Measurements from ENCODE around the gene IQGAP3. TPM values are rescaled to one million over a fixed set of nuclear protein-coding genes. Genes with fewer than 3 reads are reported as not detected.

IQGAP3 gene
- total RNA-seq, 4 donors from 2014 or later: 0.06 to 1.1 (median 0.50) TPM; not detected in 1

- Histone ChIP-seq H3K4me1 (peaks cover 100% of the 10 kb centered on the region in 4 donors), H3K9me3 (no peaks in the 10 kb centered on the region), H3K27ac (replicated peaks in 1 of 4) (peak overlapping the region; percentile 98 to 100 (median 99)), H3K27me3 (no peaks in the 10 kb centered on the region), H3K36me3 (peaks cover 0 to 12% (median 6%) of the 10 kb centered on the region in 4 donors), H3K4me3 (peak overlapping the region; percentile 13 to 29 (median 24))
- intact Hi-C loops (cut with DNase I): no loop called here
- DNase-seq (ENCODE audit: extremely low spot score): no peak
- TF ChIP-seq CTCF (IDR thresholded peaks at IDR 0.05) (no peak), EP300 (IDR thresholded peaks at IDR 0.05) (no peak), POLR2A (IDR thresholded peaks at IDR 0.05; ENCODE audit: low read depth) (no peak), POLR2AphosphoS5 (IDR thresholded peaks at IDR 0.05) (no peak)
Observed at GRCh38 chr1:156493742-156494141, 78.6 kb downstream of the IQGAP3 start.

DNA sequence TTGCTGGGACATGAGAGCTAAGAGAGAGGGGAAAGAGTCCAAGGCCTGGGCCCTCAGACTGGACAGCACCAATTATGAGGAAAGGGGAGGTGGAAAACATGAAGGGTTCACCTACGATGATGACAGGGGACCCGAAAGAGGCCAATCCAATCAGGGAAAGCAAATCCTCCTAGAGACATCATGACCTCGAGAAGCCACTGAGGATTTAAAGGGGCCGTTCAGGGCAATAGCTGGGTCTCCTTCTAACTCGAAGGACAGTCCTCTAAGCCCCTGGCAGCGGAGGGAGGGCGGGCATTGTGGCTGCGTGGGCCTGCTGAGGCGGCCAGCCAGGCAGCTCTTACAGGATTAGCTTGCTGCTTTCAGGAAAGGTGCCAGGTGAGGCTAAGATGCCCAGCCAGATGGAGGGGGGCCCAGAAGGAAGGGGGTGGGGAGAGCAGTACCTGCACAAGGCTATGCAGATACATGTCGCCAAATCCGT is 79.2 kb downstream of the IQGAP3 start:
- TF ChIP-seq EP300 (IDR thresholded peaks at IDR 0.05): no peak
- TF ChIP-seq CTCF (IDR thresholded peaks at IDR 0.05): no peak
- no peak for TF ChIP-seq POLR2A (IDR thresholded peaks at IDR 0.05; ENCODE audit: low read depth)
- no peak for TF ChIP-seq POLR2AphosphoS5 (IDR thresholded peaks at IDR 0.05)
- Histone ChIP-seq H3K36me3 (peaks cover 0 to 17% (median 7%) of the 10 kb centered on the region in 4 donors), H3K4me1 (peaks cover 100% of the 10 kb centered on the region in 4 donors), H3K27me3 (no peaks in the 10 kb centered on the region), H3K9me3 (no peaks in the 10 kb centered on the region), H3K27ac (replicated peaks in 1 of 4) (peak overlapping the region; percentile 98 to 100 (median 99)), H3K4me3 (peak overlapping the region; percentile 13 to 29 (median 24))
- WGBS: 19% methylated on average over 11 of the region's 11 CpGs
- DNase-seq (ENCODE audit: extremely low spot score): no peak
- intact Hi-C loops (cut with DNase I): no loop called here

GRCh38 chr1:156492591-156493080 is 79.7 kb downstream of the IQGAP3 start:
- intact Hi-C loops (cut with DNase I): no loop called here
- Histone ChIP-seq H3K9me3 (no peaks in the 10 kb centered on the region), H3K4me1 (peaks cover 100% of the 10 kb centered on the region in 4 donors), H3K27me3 (no peaks in the 10 kb centered on the region), H3K27ac (replicated peaks in 1 of 4) (peak overlapping the region; percentile 98 to 100 (median 99)), H3K4me3 (peak overlapping the region; percentile 13 to 29 (median 24)), H3K36me3 (peaks cover 0 to 22% (median 7%) of the 10 kb centered on the region in 4 donors)
- TF ChIP-seq POLR2A (IDR thresholded peaks at IDR 0.05; ENCODE audit: low read depth): no peak
- no peak for TF ChIP-seq EP300 (IDR thresholded peaks at IDR 0.05)
- no peak for TF ChIP-seq CTCF (IDR thresholded peaks at IDR 0.05)
- TF ChIP-seq POLR2AphosphoS5 (IDR thresholded peaks at IDR 0.05): no peak
- 32% methylated on average over 7 of the region's 7 CpGs for WGBS
- DNase-seq (ENCODE audit: extremely low spot score): no peak

GRCh38 chr1:156492013-156492590 is 80.3 kb downstream of the IQGAP3 start:
- H3K4me3 ChIP-seq: peak overlapping the region in 3 of 4 donors; percentile 21 to 42 (median 27)

More at GRCh38 chr1:156492013-156492590, 80.3 kb downstream of the IQGAP3 start:
- TF ChIP-seq POLR2A (IDR thresholded peaks at IDR 0.05; ENCODE audit: low read depth) (no peak), CTCF (IDR thresholded peaks at IDR 0.05) (no peak), POLR2AphosphoS5 (IDR thresholded peaks at IDR 0.05) (no peak), EP300 (IDR thresholded peaks at IDR 0.05) (no peak)
- no peak for DNase-seq (ENCODE audit: extremely low spot score)
- Histone ChIP-seq H3K27me3 (no peaks in the 10 kb centered on the region), H3K27ac (replicated peaks in 1 of 4) (peak overlapping the region; percentile 98 to 100 (median 99)), H3K9me3 (no peaks in the 10 kb centered on the region), H3K4me1 (peaks cover 100% of the 10 kb centered on the region in 4 donors), H3K36me3 (peaks cover 0 to 22% (median 7%) of the 10 kb centered on the region in 4 donors)
- intact Hi-C loops (cut with DNase I): no loop called here
- 58% methylated on average over 6 of the region's 6 CpGs for WGBS

Measured in esophagus muscularis mucosa (tissue), 4 donors.